ENCODE measurements around the gene GPR157.

The GPR157 gene

DNA sequence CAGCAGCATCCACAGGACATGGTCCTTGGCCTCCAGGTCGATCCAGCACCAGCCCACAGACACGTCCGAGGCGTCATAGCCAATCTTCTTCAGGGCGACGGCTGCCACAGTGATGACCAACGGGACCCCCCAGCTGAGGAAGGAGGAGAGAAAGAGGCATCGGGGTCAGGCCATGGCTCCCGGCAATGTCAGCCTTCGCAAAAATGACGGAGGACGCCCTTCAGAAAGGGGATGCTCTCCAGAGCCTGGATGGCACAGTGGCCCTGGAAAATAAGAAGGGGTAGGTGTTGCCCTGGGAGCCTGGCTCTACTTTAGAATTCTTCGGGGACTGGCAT, 17.6 kb downstream of the GPR157 start:
- TF ChIP-seq, protein P1, sequence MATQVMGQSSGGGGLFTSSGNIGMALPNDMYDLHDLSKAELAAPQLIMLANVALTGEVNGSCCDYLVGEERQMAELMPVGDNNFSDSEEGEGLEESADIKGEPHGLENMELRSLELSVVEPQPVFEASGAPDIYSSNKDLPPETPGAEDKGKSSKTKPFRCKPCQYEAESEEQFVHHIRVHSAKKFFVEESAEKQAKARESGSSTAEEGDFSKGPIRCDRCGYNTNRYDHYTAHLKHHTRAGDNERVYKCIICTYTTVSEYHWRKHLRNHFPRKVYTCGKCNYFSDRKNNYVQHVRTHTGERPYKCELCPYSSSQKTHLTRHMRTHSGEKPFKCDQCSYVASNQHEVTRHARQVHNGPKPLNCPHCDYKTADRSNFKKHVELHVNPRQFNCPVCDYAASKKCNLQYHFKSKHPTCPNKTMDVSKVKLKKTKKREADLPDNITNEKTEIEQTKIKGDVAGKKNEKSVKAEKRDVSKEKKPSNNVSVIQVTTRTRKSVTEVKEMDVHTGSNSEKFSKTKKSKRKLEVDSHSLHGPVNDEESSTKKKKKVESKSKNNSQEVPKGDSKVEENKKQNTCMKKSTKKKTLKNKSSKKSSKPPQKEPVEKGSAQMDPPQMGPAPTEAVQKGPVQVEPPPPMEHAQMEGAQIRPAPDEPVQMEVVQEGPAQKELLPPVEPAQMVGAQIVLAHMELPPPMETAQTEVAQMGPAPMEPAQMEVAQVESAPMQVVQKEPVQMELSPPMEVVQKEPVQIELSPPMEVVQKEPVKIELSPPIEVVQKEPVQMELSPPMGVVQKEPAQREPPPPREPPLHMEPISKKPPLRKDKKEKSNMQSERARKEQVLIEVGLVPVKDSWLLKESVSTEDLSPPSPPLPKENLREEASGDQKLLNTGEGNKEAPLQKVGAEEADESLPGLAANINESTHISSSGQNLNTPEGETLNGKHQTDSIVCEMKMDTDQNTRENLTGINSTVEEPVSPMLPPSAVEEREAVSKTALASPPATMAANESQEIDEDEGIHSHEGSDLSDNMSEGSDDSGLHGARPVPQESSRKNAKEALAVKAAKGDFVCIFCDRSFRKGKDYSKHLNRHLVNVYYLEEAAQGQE (IDR thresholded peaks at IDR 0.05; ENCODE audit: insufficient read depth in 1 of 2, low read depth in 2 of 2, low read length in 2 of 2), result no peak
- TF ChIP-seq FOXP2 (optimal IDR thresholded peaks at IDR 0.05; ENCODE audit: borderline replicate concordance, extremely low read depth, extremely low read length, insufficient read depth) (no peak), POLR2AphosphoS5 (IDR thresholded peaks at IDR 0.05; ENCODE audit: low read depth, low read length) (no peak), TAF1 (IDR thresholded peaks at IDR 0.05; ENCODE audit: borderline replicate concordance, insufficient read depth, low read length) (no peak), SIN3A (IDR thresholded peaks at IDR 0.05; ENCODE audit: borderline replicate concordance, insufficient read depth, low read length) (no peak)

DNA sequence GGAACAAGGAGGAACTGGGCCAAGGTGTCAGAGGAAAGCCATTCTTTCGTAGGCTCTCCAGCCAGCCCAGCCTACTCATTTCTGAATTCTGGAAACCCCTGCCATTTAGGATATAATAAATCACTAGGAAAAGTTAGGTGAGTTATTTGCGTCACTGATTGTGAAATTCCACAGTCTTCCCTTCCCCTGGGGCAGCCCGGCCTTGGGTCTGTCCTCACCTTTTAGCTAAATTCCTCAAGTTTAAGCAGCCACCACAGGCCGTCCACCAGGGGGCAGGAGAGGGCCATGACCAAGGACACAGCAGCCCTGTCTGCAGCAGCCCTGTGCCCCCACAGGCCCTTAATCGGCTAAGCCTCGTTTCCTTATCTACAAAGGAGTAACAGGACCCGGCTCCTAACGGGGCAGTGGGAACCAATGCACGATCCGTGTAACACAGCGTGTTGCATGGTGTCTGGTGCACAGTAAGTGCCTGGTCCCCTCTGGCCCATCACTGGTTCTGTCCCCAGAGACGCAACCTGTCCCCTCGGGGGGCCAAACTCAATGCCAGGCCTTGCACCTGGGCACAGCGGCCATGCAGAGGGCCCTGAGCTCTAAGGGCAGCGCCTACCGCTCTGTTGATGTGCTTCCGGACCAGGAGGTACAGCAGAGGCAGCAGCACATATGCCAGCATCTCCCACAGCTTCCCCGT, 18.1 kb downstream of the GPR157 start:
- TF ChIP-seq SIN3A (IDR thresholded peaks at IDR 0.05; ENCODE audit: borderline replicate concordance, insufficient read depth, low read length) (no peak), FOXP2 (optimal IDR thresholded peaks at IDR 0.05; ENCODE audit: borderline replicate concordance, extremely low read depth, extremely low read length, insufficient read depth) (peak; percentile 34)

DNA sequence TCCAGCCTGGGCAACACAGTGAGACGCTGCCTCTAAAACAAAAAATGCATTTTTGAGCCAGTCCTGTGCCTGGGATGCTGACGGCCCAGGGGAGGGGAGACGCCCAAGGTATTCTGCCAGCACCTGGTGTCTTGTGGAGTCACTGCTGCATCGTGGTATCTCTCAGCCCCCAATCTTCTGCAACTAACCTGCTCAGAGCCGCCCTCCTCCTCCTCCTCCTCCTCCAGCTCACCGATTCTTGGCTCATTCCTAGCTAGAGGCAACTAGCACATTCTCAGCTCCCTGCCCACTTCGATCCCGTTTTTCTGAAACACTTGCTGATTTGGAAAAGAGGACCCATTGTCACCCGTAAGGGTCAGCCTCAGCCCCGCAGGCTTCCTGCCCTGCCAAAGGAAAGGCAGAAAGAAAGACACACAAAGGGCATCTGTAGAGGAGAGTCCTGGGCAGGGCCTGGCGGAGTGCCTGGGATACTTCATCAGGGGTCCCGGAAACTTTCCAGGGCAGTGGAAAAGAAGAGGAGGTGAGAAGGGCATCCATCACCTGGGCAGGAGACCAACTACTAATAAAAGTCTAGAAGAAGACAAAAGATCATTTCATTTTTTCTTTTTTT, 20.7 kb downstream of the GPR157 start:
- TF ChIP-seq FOXP2 (optimal IDR thresholded peaks at IDR 0.05; ENCODE audit: borderline replicate concordance, extremely low read depth, extremely low read length, insufficient read depth) (no peak), POLR2AphosphoS5 (IDR thresholded peaks at IDR 0.05; ENCODE audit: low read depth, low read length) (no peak), TAF1 (IDR thresholded peaks at IDR 0.05; ENCODE audit: borderline replicate concordance, insufficient read depth, low read length) (no peak), SIN3A (IDR thresholded peaks at IDR 0.05; ENCODE audit: borderline replicate concordance, insufficient read depth, low read length) (no peak)
- TF ChIP-seq, protein P1 (IDR thresholded peaks at IDR 0.05; ENCODE audit: insufficient read depth in 1 of 2, low read depth in 2 of 2, low read length in 2 of 2), result no peak

DNA sequence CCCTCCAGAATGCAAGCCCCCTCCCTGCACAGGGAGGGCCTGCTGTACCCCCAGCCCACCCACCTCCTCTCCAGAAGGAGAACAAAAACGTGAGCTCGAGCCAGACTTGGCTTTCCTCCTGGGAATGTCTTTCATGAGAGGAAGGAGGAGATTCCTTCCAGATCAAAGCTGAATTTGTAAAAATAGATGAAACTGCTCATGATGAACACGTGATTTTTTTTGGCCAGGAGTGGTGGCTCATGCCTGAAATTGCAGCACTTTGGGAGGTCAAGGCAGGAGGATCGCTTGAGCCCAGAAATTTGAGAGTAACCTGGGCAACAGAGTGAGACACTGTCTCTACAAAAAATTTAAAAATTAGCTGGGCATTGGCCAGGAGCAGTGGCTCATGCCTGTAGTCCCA, 21.8 kb downstream of the GPR157 start:
- TF ChIP-seq TAF1 (IDR thresholded peaks at IDR 0.05; ENCODE audit: borderline replicate concordance, insufficient read depth, low read length), result no peak
- TF ChIP-seq FOXP2 (optimal IDR thresholded peaks at IDR 0.05; ENCODE audit: borderline replicate concordance, extremely low read depth, extremely low read length, insufficient read depth), result no peak
- TF ChIP-seq SIN3A (IDR thresholded peaks at IDR 0.05; ENCODE audit: borderline replicate concordance, insufficient read depth, low read length), result no peak
- TF ChIP-seq, protein P1 (IDR thresholded peaks at IDR 0.05; ENCODE audit: insufficient read depth in 1 of 2, low read depth in 2 of 2, low read length in 2 of 2), result no peak
- no peak for TF ChIP-seq POLR2AphosphoS5 (IDR thresholded peaks at IDR 0.05; ENCODE audit: low read depth, low read length)

DNA sequence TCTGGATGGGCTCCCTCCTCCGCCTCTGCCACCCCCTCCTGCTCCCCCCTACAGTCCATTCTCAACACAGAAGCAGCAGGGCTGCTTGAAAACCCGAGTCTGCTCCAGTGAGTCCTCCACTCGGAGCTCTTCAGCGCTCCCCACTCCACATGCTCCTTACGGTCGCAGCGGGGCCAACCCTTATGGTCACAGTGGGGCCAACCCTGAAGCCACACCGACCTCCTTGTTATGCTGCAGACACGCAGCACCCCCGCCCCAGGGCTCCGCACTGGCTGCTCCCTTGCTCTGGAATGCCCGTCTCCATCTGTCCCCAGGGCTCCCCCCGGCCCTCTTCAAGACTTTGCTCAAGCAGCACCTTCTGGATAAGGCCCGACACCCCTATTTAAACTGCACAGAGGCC, 22.6 kb downstream of the GPR157 start:
- TF ChIP-seq POLR2AphosphoS5 (IDR thresholded peaks at IDR 0.05; ENCODE audit: low read depth, low read length) (no peak), FOXP2 (optimal IDR thresholded peaks at IDR 0.05; ENCODE audit: borderline replicate concordance, extremely low read depth, extremely low read length, insufficient read depth) (no peak), SIN3A (IDR thresholded peaks at IDR 0.05; ENCODE audit: borderline replicate concordance, insufficient read depth, low read length) (no peak), TAF1 (IDR thresholded peaks at IDR 0.05; ENCODE audit: borderline replicate concordance, insufficient read depth, low read length) (no peak)
- TF ChIP-seq, protein P1 (IDR thresholded peaks at IDR 0.05; ENCODE audit: insufficient read depth in 1 of 2, low read depth in 2 of 2, low read length in 2 of 2), result no peak

Measured in PFSK-1 (cell line).